Measurements from ENCODE around the gene BACH2.

Gene BACH2

GRCh38 chr6:90020746-90021145, 275.9 kb downstream of the BACH2 start:
- Histone ChIP-seq H3K4me1 (ENCODE audit: control insufficient read depth in 5 of 5, insufficient read depth in 5 of 5, low read length in 5 of 5) (no peaks in the 10 kb centered on the region), H3K9ac (ENCODE audit: low read length in 5 of 5) (no peak overlapping the region), H3K36me3 (ENCODE audit: control insufficient read depth in 5 of 5, insufficient read depth in 5 of 5, low read length in 5 of 5) (no peaks in the 10 kb centered on the region), H3K27me3 (ENCODE audit: control insufficient read depth in 5 of 5, insufficient read depth in 4 of 5, low read length in 5 of 5) (no peaks in the 10 kb centered on the region), H3K4me3 (ENCODE audit: low read depth in 1 of 5, low read length in 5 of 5) (no peak overlapping the region), H3K9me3 (ENCODE audit: control insufficient read depth in 5 of 5, low read length in 5 of 5) (no peaks in the 10 kb centered on the region), H3K27ac (ENCODE audit: low read depth, low read length) (no peak overlapping the region)

DNA sequence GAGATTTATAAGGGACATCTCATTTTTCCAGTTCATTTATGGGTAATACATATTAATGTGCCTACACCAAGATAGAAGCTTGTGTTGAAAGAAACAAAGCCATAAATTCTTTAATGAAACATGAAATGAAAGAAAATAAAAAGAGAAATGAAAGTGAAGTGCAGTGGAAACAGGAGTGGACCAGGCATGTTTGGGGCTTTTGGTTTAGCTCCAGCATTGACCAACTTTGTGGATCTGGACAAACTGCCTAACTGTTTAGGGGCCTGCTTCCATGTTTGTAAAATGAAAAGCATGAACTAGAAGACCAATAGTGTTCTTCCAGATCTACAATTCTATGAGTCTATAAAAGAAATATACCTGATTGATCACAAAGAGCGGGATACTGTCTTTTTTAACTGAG, 277.4 kb downstream of the BACH2 start:
- Histone ChIP-seq H3K4me1 (ENCODE audit: control insufficient read depth in 5 of 5, insufficient read depth in 5 of 5, low read length in 5 of 5) (no peaks in the 10 kb centered on the region), H3K27ac (ENCODE audit: low read depth, low read length) (no peak overlapping the region), H3K9ac (ENCODE audit: low read length in 5 of 5) (no peak overlapping the region), H3K36me3 (ENCODE audit: control insufficient read depth in 5 of 5, insufficient read depth in 5 of 5, low read length in 5 of 5) (no peaks in the 10 kb centered on the region), H3K4me3 (ENCODE audit: low read depth in 1 of 5, low read length in 5 of 5) (no peak overlapping the region), H3K9me3 (ENCODE audit: control insufficient read depth in 5 of 5, low read length in 5 of 5) (no peaks in the 10 kb centered on the region), H3K27me3 (ENCODE audit: control insufficient read depth in 5 of 5, insufficient read depth in 4 of 5, low read length in 5 of 5) (no peaks in the 10 kb centered on the region)

DNA sequence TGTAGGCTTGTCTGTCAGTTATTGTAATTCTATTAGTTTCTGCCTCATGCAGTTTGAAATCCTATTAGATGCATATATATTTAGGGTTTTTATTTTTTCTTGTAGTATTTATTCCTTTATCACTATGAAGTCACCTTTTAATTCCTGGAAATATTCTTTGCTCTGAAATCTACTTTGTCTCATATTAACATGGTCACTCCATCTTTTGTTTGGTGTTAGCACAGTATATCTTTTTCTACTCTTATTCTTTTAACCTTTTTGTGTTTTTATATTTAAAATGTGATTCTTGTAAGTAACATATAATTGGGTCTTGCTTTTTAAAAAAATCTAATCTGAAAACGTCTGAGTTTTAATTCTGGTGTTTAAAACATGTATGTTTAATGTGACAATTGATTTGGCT, 280.8 kb downstream of the BACH2 start:
- no peak overlapping the region for H3K27ac ChIP-seq (ENCODE audit: low read depth, low read length)
- H3K27me3 ChIP-seq (ENCODE audit: control insufficient read depth in 5 of 5, insufficient read depth in 4 of 5, low read length in 5 of 5): no peaks in the 10 kb centered on the region
- H3K36me3 ChIP-seq (ENCODE audit: control insufficient read depth in 5 of 5, insufficient read depth in 5 of 5, low read length in 5 of 5): no peaks in the 10 kb centered on the region
- no peak overlapping the region for H3K4me3 ChIP-seq (ENCODE audit: low read depth in 1 of 5, low read length in 5 of 5)
- H3K4me1 ChIP-seq (ENCODE audit: control insufficient read depth in 5 of 5, insufficient read depth in 5 of 5, low read length in 5 of 5): no peaks in the 10 kb centered on the region
- H3K9me3 ChIP-seq (ENCODE audit: control insufficient read depth in 5 of 5, low read length in 5 of 5): peaks cover 0 to 2% (median 0%) of the 10 kb centered on the region in 5 donors
- no peak overlapping the region for H3K9ac ChIP-seq (ENCODE audit: low read length in 5 of 5)

DNA sequence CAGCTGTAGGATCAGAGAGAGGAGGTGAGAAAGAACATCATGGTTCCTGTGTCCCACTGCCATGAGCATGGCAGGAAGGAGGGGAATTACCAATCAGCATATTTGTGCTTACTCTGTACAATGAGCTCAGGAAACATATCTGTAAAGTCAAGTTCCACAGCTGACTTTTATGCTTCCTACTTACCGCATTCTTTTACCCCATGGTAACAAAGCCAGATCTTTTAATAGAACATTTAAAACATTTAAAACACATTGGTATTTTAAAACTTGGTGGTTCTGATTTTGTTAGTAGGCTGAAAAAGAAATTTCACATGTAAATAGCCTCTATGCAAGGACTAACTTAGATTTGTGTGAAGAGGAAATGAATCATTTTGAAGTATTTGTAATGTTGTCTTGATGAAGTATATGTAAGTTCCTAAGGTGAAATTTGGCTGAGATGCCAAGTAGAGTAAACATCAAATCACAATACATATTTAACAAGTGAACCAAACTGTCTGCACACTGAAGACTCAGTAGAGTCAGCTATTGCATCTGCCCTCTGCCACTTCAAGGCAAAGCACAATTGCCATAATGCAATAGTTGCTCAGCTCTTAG, 287.6 kb downstream of the BACH2 start:
- H3K27me3 ChIP-seq (ENCODE audit: control insufficient read depth in 5 of 5, insufficient read depth in 4 of 5, low read length in 5 of 5): no peaks in the 10 kb centered on the region
- peaks cover 0 to 17% (median 11%) of the 10 kb centered on the region in 5 donors for H3K4me1 ChIP-seq (ENCODE audit: control insufficient read depth in 5 of 5, insufficient read depth in 5 of 5, low read length in 5 of 5)
- no peak overlapping the region for H3K9ac ChIP-seq (ENCODE audit: low read length in 5 of 5)
- no peak overlapping the region for H3K4me3 ChIP-seq (ENCODE audit: low read depth in 1 of 5, low read length in 5 of 5)
- H3K36me3 ChIP-seq (ENCODE audit: control insufficient read depth in 5 of 5, insufficient read depth in 5 of 5, low read length in 5 of 5): no peaks in the 10 kb centered on the region
- H3K27ac ChIP-seq (ENCODE audit: low read depth, low read length): no peak overlapping the region
- H3K9me3 ChIP-seq (ENCODE audit: control insufficient read depth in 5 of 5, low read length in 5 of 5): peaks cover 0 to 2% (median 0%) of the 10 kb centered on the region in 5 donors

DNA sequence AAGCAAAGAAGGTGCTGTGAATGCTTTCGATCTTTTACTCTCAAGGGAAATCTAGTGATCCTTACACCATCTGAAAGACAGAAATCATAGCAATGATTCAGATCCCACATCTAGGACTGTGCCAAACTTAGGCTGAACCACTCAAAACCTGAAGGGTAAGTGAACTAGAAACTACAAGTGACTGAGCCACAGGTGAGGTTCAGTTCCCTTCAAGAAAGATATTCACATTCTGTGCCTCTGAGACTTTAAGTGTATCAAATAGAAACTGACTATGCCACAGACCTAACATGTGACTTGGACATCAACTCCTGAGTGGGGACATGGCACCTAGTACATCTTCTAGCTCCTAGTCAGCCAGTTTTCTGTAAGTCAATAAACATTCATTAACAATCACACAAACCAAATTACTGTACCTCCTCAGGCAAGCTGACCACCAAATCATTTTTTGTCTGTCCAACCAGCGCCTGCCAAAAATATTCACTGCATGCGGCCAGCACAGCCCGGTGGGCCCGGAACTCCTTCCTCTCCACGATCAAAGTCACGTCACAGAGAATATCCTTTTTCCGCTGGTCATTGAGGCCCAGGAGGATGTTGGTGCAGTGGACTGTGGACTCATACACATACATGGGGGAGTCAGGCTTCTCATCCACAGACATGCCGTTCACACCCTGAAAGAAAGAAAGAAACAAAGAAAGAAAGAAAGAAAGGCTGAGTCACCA, 288.3 kb downstream of the BACH2 start:
- Histone ChIP-seq H3K9ac (ENCODE audit: low read length in 5 of 5) (no peak overlapping the region), H3K4me3 (ENCODE audit: low read depth in 1 of 5, low read length in 5 of 5) (no peak overlapping the region), H3K36me3 (ENCODE audit: control insufficient read depth in 5 of 5, insufficient read depth in 5 of 5, low read length in 5 of 5) (no peaks in the 10 kb centered on the region), H3K27me3 (ENCODE audit: control insufficient read depth in 5 of 5, insufficient read depth in 4 of 5, low read length in 5 of 5) (no peaks in the 10 kb centered on the region), H3K27ac (ENCODE audit: low read depth, low read length) (no peak overlapping the region), H3K4me1 (ENCODE audit: control insufficient read depth in 5 of 5, insufficient read depth in 5 of 5, low read length in 5 of 5) (peaks cover 0 to 19% (median 14%) of the 10 kb centered on the region in 5 donors), H3K9me3 (ENCODE audit: control insufficient read depth in 5 of 5, low read length in 5 of 5) (peaks cover 0 to 2% (median 0%) of the 10 kb centered on the region in 5 donors)

DNA sequence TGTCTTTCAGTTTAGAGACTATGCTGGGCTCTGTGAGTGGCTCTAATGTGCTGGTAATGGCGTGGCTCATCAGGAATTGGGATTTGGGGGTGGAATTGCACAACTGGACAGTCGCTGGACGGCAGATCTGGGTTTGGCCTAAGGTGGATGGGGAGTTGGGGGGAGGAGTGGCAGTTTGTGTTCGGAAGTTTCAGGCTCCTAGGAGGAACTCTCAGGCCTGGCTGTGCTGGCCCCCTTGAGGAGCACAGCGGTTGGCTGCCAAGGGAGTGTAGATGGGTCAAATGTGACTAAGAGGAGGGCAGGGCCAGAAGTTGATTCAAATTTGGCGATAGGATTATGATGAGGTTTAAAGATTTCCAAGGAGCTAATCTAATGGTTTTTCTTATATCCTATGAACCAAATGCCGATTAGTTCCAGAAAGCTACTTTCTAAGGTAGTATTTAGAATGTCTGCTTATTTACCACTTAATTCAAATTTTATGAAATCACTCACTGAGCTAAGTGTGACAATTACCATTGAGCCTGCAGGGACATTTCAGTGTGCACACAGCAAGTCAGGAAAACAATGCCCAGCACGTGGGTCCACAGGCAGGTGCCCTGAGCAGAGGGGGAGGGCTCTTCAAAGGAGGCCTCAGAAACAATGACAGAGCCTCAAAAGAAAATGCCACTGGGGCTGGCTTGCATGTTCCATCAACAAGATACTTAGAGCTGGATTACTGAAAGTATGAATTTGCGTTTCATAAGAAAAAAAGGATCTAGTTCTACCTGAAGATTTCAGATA, 291.4 kb downstream of the BACH2 start:
- Histone ChIP-seq H3K36me3 (ENCODE audit: control insufficient read depth in 5 of 5, insufficient read depth in 5 of 5, low read length in 5 of 5) (no peaks in the 10 kb centered on the region), H3K4me1 (ENCODE audit: control insufficient read depth in 5 of 5, insufficient read depth in 5 of 5, low read length in 5 of 5) (peaks cover 0 to 19% (median 14%) of the 10 kb centered on the region in 5 donors), H3K9me3 (ENCODE audit: control insufficient read depth in 5 of 5, low read length in 5 of 5) (no peaks in the 10 kb centered on the region), H3K4me3 (ENCODE audit: low read depth in 1 of 5, low read length in 5 of 5) (no peak overlapping the region), H3K9ac (ENCODE audit: low read length in 5 of 5) (no peak overlapping the region), H3K27ac (ENCODE audit: low read depth, low read length) (peak overlapping the region; percentile 27), H3K27me3 (ENCODE audit: control insufficient read depth in 5 of 5, insufficient read depth in 4 of 5, low read length in 5 of 5) (no peaks in the 10 kb centered on the region)

- H3K36me3 ChIP-seq (ENCODE audit: control insufficient read depth in 5 of 5, insufficient read depth in 5 of 5, low read length in 5 of 5): no peaks in the 10 kb centered on the region
- H3K27me3 ChIP-seq (ENCODE audit: control insufficient read depth in 5 of 5, insufficient read depth in 4 of 5, low read length in 5 of 5): no peaks in the 10 kb centered on the region
- H3K4me3 ChIP-seq (ENCODE audit: low read depth in 1 of 5, low read length in 5 of 5): no peak overlapping the region
- H3K4me1 ChIP-seq (ENCODE audit: control insufficient read depth in 5 of 5, insufficient read depth in 5 of 5, low read length in 5 of 5): peaks cover 0 to 19% (median 14%) of the 10 kb centered on the region in 5 donors
- H3K9ac ChIP-seq (ENCODE audit: low read length in 5 of 5): no peak overlapping the region
- H3K27ac ChIP-seq (ENCODE audit: low read depth, low read length): peak overlapping the region; percentile 27
- no peaks in the 10 kb centered on the region for H3K9me3 ChIP-seq (ENCODE audit: control insufficient read depth in 5 of 5, low read length in 5 of 5)
Measured at GRCh38 chr6:90004511-90004910, 292.1 kb downstream of the BACH2 start.

GRCh38 chr6:90003941-90004340, 292.7 kb downstream of the BACH2 start:
- Histone ChIP-seq H3K9me3 (ENCODE audit: control insufficient read depth in 5 of 5, low read length in 5 of 5) (no peaks in the 10 kb centered on the region), H3K4me1 (ENCODE audit: control insufficient read depth in 5 of 5, insufficient read depth in 5 of 5, low read length in 5 of 5) (peaks cover 0 to 23% (median 13%) of the 10 kb centered on the region in 5 donors), H3K27ac (ENCODE audit: low read depth, low read length) (no peak overlapping the region), H3K36me3 (ENCODE audit: control insufficient read depth in 5 of 5, insufficient read depth in 5 of 5, low read length in 5 of 5) (no peaks in the 10 kb centered on the region), H3K27me3 (ENCODE audit: control insufficient read depth in 5 of 5, insufficient read depth in 4 of 5, low read length in 5 of 5) (no peaks in the 10 kb centered on the region), H3K4me3 (ENCODE audit: low read depth in 1 of 5, low read length in 5 of 5) (no peak overlapping the region), H3K9ac (ENCODE audit: low read length in 5 of 5) (peak overlapping the region in 1 of 5 donors; percentile 5)

- H3K4me1 ChIP-seq (ENCODE audit: control insufficient read depth in 5 of 5, insufficient read depth in 5 of 5, low read length in 5 of 5): peaks cover 0 to 30% (median 16%) of the 10 kb centered on the region in 5 donors
- H3K4me3 ChIP-seq (ENCODE audit: low read depth in 1 of 5, low read length in 5 of 5): no peak overlapping the region
- no peaks in the 10 kb centered on the region for H3K9me3 ChIP-seq (ENCODE audit: control insufficient read depth in 5 of 5, low read length in 5 of 5)
- H3K27ac ChIP-seq (ENCODE audit: low read depth, low read length): no peak overlapping the region
- no peaks in the 10 kb centered on the region for H3K36me3 ChIP-seq (ENCODE audit: control insufficient read depth in 5 of 5, insufficient read depth in 5 of 5, low read length in 5 of 5)
- no peaks in the 10 kb centered on the region for H3K27me3 ChIP-seq (ENCODE audit: control insufficient read depth in 5 of 5, insufficient read depth in 4 of 5, low read length in 5 of 5)
- H3K9ac ChIP-seq (ENCODE audit: low read length in 5 of 5): no peak overlapping the region
Measured at GRCh38 chr6:90003069-90003795, 293.4 kb downstream of the BACH2 start.

Data from subcutaneous abdominal adipose tissue (tissue), 5 donors.